GM18502 (cell line): ENCODE data around the gene OPCML.

Source experiments
- ATAC-seq: cut with Tn5 transposase; IDR thresholded peaks from one replicate; pipeline ENCODE4 v1.9.1; 2021; ENCODE audit warnings: mild to moderate bottlenecking; ENCODE audit not compliant: unreplicated experiment, poor library complexity

The OPCML gene

DNA sequence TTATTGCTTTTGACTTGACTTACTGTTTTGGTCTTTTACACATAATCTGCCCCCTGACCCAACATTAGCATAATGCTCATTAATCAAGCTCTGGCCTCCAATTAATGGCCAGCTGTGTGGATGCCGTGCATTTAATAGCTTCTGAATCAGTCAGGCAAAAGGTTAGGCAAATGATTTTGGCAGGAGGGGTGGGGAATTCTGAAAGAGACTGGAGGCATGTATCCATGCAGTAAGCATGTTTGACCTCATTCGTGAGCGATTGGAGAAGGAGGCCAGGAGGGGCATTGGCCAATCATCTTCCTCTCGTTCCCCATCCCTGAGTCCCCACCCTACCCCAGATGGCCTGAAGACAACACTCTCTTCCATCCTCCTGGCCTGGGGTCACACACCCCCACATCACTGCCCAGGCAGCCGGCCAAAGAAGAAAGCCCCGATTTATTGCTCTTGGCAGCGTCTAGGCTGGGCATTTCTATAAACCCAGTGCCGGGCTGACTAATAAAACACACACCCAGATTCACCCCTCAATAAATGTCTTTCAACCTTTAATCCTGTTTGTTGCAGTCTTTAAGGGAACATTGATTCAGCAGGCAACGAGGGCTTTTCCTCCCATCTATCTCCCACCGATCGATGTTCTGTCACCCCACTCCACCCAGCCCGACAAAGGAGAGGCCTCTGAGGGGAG is 150.0 kb downstream of the OPCML start:
- no peak for ATAC-seq

DNA sequence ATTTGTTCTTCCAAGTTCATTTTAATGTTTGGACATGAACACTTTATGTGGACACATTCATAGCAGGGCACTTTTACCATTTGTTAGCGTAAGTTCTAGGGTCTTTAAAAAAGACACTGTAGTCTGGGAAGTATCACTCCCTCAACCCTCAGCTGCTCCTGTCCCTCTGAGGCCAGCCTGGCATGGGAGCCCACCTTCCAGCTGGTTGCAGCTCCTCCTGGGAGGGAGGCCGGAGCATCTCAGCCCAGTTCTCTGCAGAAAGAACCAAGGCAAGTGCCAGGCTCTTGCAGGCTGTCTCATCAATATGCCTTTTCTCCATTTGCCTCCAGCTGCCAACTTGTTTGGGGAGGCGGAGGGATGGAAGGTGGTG is 150.6 kb downstream of the OPCML start:
- ATAC-seq = no peak

DNA sequence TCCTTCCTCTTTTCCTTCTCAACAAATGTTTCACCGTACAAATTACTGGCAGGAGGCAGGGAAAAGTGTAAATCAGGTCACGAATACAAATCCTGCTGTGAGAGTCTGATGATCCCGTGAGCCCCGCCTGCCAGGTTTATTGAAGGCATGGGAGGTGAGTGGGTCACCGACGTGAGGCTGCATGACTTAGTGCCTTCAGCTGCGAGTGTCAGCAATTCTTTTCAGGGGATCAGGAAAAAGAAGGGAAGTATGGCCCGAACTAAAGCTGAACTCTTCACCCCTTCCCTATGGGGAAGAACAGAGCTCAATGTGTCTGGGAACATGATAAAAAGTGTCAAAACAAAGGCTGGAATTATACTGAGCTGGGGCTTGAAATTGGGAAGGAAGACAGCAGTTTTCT is 166.2 kb downstream of the OPCML start:
- no peak for ATAC-seq

DNA sequence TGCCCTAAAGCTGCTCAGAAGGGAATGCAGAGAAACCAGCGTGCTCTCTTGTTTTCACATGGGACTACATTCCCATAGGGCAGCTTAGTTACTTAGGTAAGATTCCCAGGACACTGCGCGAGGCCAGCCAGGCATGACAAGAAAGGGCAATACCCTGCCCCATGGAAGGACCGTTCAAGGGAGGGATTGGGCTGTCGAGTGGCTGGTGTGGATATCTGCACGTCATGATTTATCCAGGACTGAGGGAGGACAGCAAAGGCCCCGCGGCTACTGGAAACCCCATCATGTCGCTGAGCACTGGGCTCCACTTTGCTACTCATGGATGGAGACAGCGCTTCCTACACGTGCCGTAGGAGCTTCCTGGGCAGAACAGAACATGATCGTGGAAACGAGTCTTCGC is 169.4 kb downstream of the OPCML start:
- no peak for ATAC-seq

- ATAC-seq = no peak
These were observed 170.1 kb downstream of the OPCML start for GRCh38 chr11:133362156-133362555.

GRCh38 chr11:133361689-133361994 is 170.7 kb downstream of the OPCML start:
- no peak for ATAC-seq

GRCh38 chr11:133360860-133361688 is 171.2 kb downstream of the OPCML start:
- no peak for ATAC-seq

- ATAC-seq = no peak
These were observed 177.2 kb downstream of the OPCML start for GRCh38 chr11:133355095-133355494.

DNA sequence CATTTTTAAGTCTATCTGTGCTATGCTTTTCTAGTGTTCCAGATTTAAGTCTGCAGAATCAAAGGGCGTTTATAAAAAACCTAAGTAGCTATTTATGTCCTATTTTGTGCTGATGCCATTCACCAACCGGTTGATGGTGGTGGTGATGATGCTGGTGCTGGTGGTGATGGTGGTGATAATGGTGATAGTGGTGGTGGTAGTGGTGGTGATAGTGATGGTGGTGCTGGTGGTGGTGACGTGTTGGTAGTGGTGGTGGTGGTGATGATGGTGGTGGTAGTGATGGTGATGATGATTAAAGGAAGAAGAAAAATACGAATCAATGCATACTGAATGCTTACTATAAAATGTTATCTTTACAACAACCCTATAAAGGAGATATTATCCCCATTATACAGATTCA is 178.2 kb downstream of the OPCML start:
- no peak for ATAC-seq

GRCh38 chr11:133350045-133350444 is 182.3 kb downstream of the OPCML start:
- no peak for ATAC-seq

DNA sequence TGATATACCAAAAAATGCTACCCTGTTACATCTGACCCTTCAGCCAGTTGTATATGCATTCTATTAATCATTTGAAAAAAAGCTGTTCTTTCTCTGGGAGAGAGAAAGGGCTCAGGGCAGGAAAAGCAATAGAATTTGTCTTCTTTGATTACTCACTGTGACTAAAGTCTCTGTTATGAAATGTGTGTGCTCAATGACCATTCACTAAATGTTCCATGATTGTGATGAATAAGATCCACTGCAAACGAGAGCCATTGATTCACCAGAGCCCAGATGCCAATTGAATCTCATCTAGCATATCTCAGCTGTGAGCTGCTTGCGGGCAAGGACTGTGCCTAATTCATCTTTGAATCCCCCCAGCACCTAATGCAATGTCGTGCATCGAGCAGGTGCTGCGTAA is 184.3 kb downstream of the OPCML start:
- ATAC-seq = no peak

DNA sequence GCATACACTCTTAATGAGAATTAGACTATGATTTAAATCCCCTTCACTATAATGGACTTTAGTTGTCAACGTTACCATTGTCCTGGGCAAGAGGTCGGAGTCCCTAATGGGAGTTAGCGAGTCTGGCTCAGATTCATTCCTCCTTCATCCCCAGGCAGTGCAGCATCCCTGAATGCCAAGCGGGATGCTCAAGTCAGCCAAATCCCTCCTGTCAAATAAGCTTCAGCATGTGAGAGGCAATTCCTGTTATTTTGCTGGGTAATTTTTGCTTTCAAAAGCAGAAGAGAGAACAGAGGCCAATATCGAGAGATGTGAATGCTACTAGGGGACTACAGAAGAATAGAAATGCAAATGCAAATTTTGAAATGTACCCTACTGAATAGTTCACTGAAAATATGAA is 186.2 kb downstream of the OPCML start:
- ATAC-seq = no peak

DNA sequence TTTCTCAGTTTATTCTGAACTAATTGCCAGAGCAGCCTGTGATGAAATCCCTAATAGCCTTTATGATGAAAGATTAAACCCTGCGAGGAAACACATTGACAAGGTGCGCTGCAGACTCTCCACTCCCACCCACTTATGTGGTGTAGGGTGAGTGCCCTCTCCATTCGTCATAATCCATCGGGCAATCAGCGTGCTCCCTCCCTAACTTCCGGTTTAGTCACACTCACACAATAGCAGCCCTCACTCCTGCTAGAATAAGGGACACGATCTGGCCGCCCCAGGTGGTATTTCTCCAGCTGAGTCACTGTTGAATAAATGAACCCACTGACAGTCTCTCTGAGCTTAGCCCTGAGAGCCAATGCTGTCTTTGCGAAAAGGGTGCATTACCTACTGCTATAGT is 188.3 kb downstream of the OPCML start:
- no peak for ATAC-seq

GRCh38 chr11:133339495-133340140 is 192.7 kb downstream of the OPCML start:
- ATAC-seq = no peak

DNA sequence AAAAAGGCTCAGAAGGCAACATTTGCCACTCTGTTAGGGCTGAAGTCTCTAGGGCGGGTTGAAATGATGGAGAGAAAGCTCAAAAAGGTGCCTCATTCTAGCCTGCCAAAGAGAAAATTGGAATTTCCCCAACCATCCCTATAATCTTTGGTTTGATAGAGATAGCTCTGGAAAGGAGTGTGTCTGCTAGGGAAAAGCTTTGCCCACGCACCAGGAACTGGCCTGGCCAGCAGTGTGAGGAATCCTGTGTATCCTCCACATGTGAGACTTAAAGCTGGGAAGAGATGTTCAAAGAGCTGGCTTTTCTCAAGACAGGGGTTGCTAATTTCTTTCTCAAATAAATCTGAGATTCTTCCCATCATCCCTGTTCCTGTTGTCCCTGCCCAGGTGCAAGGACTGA is 193.7 kb downstream of the OPCML start:
- ATAC-seq = no peak

DNA sequence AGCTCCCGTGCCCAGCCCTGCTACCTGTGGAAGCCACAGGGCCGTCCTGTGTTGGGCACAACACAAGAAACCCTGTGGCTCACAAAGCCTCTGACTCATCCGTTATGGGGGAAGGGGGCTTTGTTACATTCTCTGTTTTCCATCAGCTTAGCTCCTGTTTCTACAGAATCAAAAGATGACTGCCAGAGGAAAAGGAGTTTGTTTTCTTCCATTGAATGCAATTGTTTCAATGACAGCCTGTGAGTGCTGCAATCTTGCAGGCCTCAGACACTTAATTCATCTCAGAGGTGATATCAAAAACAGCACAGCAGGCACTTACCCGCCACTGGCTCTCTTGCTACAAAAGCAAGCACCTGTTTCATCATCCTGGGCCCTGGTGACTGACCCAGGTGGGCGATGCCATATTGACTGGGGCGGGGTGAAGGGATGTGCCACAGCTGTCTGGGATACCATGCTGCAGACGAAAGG is 194.3 kb downstream of the OPCML start:
- ATAC-seq = no peak

DNA sequence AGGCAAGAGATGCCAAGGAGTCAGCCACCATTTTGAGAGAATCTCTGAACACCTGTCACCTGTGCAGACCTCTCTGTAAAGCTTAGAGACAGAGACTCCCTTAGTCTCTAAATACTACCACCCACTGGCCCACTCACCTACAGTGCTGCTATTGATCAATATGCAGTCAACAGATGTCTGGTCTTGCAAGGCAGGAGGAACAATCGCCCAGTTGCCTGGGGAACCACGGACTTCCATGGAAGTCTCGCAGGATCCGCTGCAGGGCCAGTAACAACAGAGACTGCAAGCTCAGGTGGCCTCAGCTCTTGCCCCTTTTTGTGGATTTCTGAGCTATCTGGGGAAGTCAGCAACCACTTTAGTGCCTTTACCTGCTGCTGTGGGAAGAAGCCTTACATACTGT is 195.1 kb downstream of the OPCML start:
- ATAC-seq = no peak

GRCh38 chr11:133331031-133331430 is 201.3 kb downstream of the OPCML start:
- ATAC-seq = no peak

DNA sequence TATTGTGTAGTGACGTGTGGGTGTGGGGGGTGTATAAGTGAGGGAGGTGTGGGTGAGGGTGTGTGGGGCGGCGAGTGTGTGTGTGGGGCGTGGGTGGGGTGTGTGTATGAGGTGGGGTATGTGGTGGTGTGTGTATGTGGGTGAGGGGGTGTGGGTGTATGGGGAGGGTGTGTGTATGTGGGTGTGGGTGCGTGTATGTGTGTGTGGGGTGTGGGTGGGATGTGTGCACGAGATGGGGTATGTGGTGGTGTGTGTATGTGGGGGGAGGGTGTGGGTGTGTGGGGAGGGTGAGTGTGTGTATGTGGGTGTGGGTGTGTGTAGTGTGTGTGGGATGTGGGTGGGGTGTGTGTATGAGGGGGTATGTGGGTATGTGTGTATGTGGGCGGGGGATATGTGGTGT is 205.5 kb downstream of the OPCML start:
- ATAC-seq = no peak

DNA sequence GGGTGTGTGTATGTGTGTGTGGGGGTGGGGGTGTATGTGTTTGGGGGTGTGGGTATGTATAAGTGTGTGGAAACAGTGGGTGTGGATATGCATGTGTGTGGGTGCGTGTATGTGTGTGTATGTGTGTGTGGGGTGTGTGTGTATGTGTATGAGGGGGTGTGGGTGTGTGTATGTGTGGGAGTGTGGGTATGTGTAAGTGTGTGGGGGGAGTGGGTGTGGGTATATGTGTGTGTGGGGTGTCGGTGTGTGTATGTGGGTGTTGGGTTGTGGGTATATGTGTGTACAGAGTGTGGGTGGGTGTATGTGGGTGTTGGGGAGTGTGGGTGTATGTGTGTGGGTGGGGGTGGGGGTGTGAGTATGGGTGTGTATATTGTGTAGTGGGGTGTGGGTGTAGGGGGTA is 206.0 kb downstream of the OPCML start:
- ATAC-seq = no peak

- no peak for ATAC-seq
These were observed 206.6 kb downstream of the OPCML start for GRCh38 chr11:133325711-133326110.

- ATAC-seq = no peak
These were observed 208.9 kb downstream of the OPCML start for GRCh38 chr11:133323354-133323753.
